H1 (cell line): Measurements from ENCODE around the gene DENND4C. TPM values are rescaled to one million over a fixed set of nuclear protein-coding genes. Genes with fewer than 3 reads are reported as not detected.

Experiments used
- CTCF ChIA-PET: fragments of 300-600 bp; sonication (Branson Sonifier 250); formaldehyde crosslinking; loops from one replicate; lab custom pipeline; 2021; ENCODE audit not compliant: partially characterized antibody; lab: Charles Lee
- POLR2A ChIA-PET: fragments of 300-600 bp; sonication (Branson Sonifier 250); formaldehyde crosslinking; loops from one replicate; lab custom pipeline; 2021; ENCODE audit warnings: inconsistent platforms; ENCODE audit not compliant: partially characterized antibody; lab: Charles Lee
- DNase-seq, 2 experiments: peaks; one replicate each; pipeline versions ENCODE4 v3.0.0 to v3.0.0-alpha.2; 2010 to 2022; ENCODE audit warnings: low spot score in 2 of 2, low read depth in 1 of 2, mixed read lengths in 1 of 2
- FAIRE-seq: peaks from 2 replicates; lab custom pipeline; 2011; peaks lifted over from hg19 to GRCh38; lab: Jason Lieb, UNC
- H2AFZ ChIP-seq: 2 replicates; pipeline ENCODE4 v1.8.1; 2012; ENCODE audit warnings: low read length, inconsistent platforms
- H2AK5ac ChIP-seq: 2 replicates; pipeline ENCODE4 v1.6.1; 2013; ENCODE audit warnings: low read depth, low read length
- H2BK120ac ChIP-seq: replicated peaks from 2 replicates; pipeline ENCODE3; 2013; ENCODE audit warnings: low read depth, low read length, inconsistent platforms
- H2BK12ac ChIP-seq: 2 replicates; pipeline ENCODE4 v1.6.1; 2013; ENCODE audit warnings: low read depth, low read length
- H2BK15ac ChIP-seq: 2 replicates; pipeline ENCODE4 v1.6.1; 2013; ENCODE audit warnings: low read length
- H2BK20ac ChIP-seq: 2 replicates; pipeline ENCODE4 v1.6.1; 2013; ENCODE audit warnings: low read length
- H2BK5ac ChIP-seq: 2 replicates; pipeline ENCODE4 v1.6.1; 2013; ENCODE audit warnings: low read depth, low read length
- H3K14ac ChIP-seq: 2 replicates; pipeline ENCODE4 v1.6.1; 2013; ENCODE audit warnings: inconsistent platforms; ENCODE audit not compliant: insufficient read length
- H3K18ac ChIP-seq: 2 replicates; pipeline ENCODE4 v1.6.1; 2013; ENCODE audit warnings: low read length; ENCODE audit errors: extremely low read depth
- H3K23ac ChIP-seq: 2 replicates; pipeline ENCODE4 v1.6.1; 2013; ENCODE audit warnings: inconsistent platforms; ENCODE audit not compliant: insufficient read length
- H3K23me2 ChIP-seq: 2 replicates; pipeline ENCODE4 v1.6.1; 2013; ENCODE audit warnings: low read depth, low read length
- H3K27ac ChIP-seq: 2 replicates; pipeline ENCODE4 v1.6.1; 2011; ENCODE audit warnings: low read depth, low read length, inconsistent platforms
- H3K27me3 ChIP-seq, 4 experiments: replicated peaks in 1 of 4; 1 replicate in 1 of 4; 2 replicates in 3 of 4; pipeline versions ENCODE4 v1.6.1 to v1.8.1; 2011 to 2013; ENCODE audit warnings: low read length in 3 of 4, mild to moderate bottlenecking in 3 of 4, inconsistent platforms in 2 of 4, mixed read lengths in 2 of 4, moderate library complexity in 1 of 4; ENCODE audit not compliant: control insufficient read depth in 3 of 4, insufficient read depth in 3 of 4; ENCODE audit errors: extremely low read depth in 1 of 4
- H3K36me3 ChIP-seq, 4 experiments: 2 replicates each; pipeline versions ENCODE4 v1.6.1 to v1.8.1; 2011 to 2013; ENCODE audit warnings: mild to moderate bottlenecking in 4 of 4, low read length in 3 of 4, moderate library complexity in 2 of 4, control low read depth in 1 of 4, inconsistent platforms in 1 of 4; ENCODE audit not compliant: insufficient read depth in 4 of 4, control insufficient read depth in 2 of 4
- H3K4ac ChIP-seq: replicated peaks from 2 replicates; pipeline ENCODE3; 2013; ENCODE audit warnings: low read length, low read depth, mixed read lengths, inconsistent platforms; ENCODE audit not compliant: insufficient read length
- H3K4me1 ChIP-seq, 4 experiments: replicated peaks in 1 of 4; 1 replicate in 1 of 4; 2 replicates in 3 of 4; pipeline versions ENCODE4 v1.6.1 to v1.8.1; 2011 to 2013; ENCODE audit warnings: low read length in 3 of 4, inconsistent platforms in 2 of 4, mixed read lengths in 1 of 4; ENCODE audit not compliant: insufficient read depth in 4 of 4, control insufficient read depth in 3 of 4
- H3K4me2 ChIP-seq, 2 experiments: 2 replicates each; pipeline versions ENCODE4 v1.6.1 to v1.8.1; 2011 to 2013; ENCODE audit warnings: low read depth in 2 of 2, low read length in 2 of 2, control low read depth in 1 of 2, inconsistent platforms in 1 of 2, mild to moderate bottlenecking in 1 of 2; ENCODE audit not compliant: insufficient read depth in 1 of 2
- H3K4me3 ChIP-seq, 4 experiments: fragments of 200-600, 300-600 bp in 1 of 4; sonication (generic), shearing (Covaris generic), sonication (Bioruptor Twin) in 1 of 4; 2 replicates each; pipeline versions ENCODE4 v1.5.1 to v1.8.1; 2011 to 2016; ENCODE audit warnings: low read length in 4 of 4, low read depth in 3 of 4, control low read depth in 2 of 4, inconsistent platforms in 2 of 4, mild to moderate bottlenecking in 2 of 4, mixed read lengths in 1 of 4, moderate library complexity in 1 of 4; ENCODE audit not compliant: insufficient read depth in 2 of 4; ENCODE audit errors: extremely low read depth in 1 of 4
- H3K56ac ChIP-seq: replicated peaks from 2 replicates; pipeline ENCODE3; 2013; ENCODE audit warnings: low read depth, mild to moderate bottlenecking, mixed read lengths, low read length, inconsistent platforms; ENCODE audit not compliant: insufficient read length
- H3K79me1 ChIP-seq: 2 replicates; pipeline ENCODE4 v1.6.1; 2013; ENCODE audit warnings: low read depth, low read length, control low read depth
- H3K79me2 ChIP-seq, 2 experiments: 2 replicates each; pipeline versions ENCODE4 v1.6.1 to v1.8.1; 2012 to 2013; ENCODE audit warnings: low read length in 2 of 2, mild to moderate bottlenecking in 2 of 2, inconsistent platforms in 1 of 2; ENCODE audit not compliant: insufficient read depth in 2 of 2, control insufficient read depth in 1 of 2
- H3K9ac ChIP-seq, 4 experiments: replicated peaks in 1 of 4; 1 replicate in 1 of 4; 2 replicates in 3 of 4; pipeline versions ENCODE4 v1.6.1 to v1.8.1; 2011 to 2013; ENCODE audit warnings: low read depth in 3 of 4, low read length in 3 of 4, control low read depth in 2 of 4, mild to moderate bottlenecking in 2 of 4, moderate library complexity in 2 of 4, inconsistent platforms in 1 of 4; ENCODE audit errors: extremely low read depth in 1 of 4
- H3K9me3 ChIP-seq, 2 experiments: 2 replicates each; pipeline versions ENCODE4 v1.6.1 to v1.8.1; 2012 to 2013; ENCODE audit warnings: mild to moderate bottlenecking in 2 of 2, moderate library complexity in 2 of 2, control low read depth in 1 of 2, inconsistent platforms in 1 of 2, low read depth in 1 of 2, low read length in 1 of 2, mixed read lengths in 1 of 2; ENCODE audit not compliant: insufficient read depth in 2 of 2
- H4K20me1 ChIP-seq, 2 experiments: replicated peaks in 1 of 2; 2 replicates each; pipeline versions ENCODE3 to v1.8.1; 2011 to 2013; ENCODE audit warnings: inconsistent platforms in 2 of 2, low read length in 2 of 2, mild to moderate bottlenecking in 1 of 2; ENCODE audit not compliant: insufficient read depth in 2 of 2, control insufficient read depth in 1 of 2
- H4K5ac ChIP-seq: 2 replicates; pipeline ENCODE4 v1.6.1; 2013; ENCODE audit warnings: low read length, low read depth, mixed read lengths, inconsistent platforms; ENCODE audit not compliant: insufficient read length
- H4K8ac ChIP-seq: 2 replicates; pipeline ENCODE4 v1.8.0; 2013; ENCODE audit warnings: mild to moderate bottlenecking, moderate library complexity, low read length, inconsistent platforms; ENCODE audit not compliant: insufficient read depth; ENCODE audit errors: extremely low read depth
- H4K91ac ChIP-seq: replicated peaks from 2 replicates; pipeline ENCODE3; 2013; ENCODE audit warnings: low read length, mixed read lengths, inconsistent platforms; ENCODE audit not compliant: insufficient read length
- BACH1 ChIP-seq: IDR thresholded peaks from 2 replicates; pipeline ENCODE4 v1.6.1; 2012; ENCODE audit warnings: low read length, improper control_type of control experiment
- CREB1 ChIP-seq: IDR thresholded peaks from 2 replicates; pipeline ENCODE4 v1.6.1; 2012; ENCODE audit warnings: inconsistent platforms
- EP300 ChIP-seq, 2 experiments: IDR thresholded peaks; 1 replicate in 1 of 2; 2 replicates in 1 of 2; pipeline ENCODE4 v1.6.1; 2011 to 2012; ENCODE audit warnings: low read depth in 2 of 2, low read length in 2 of 2, mild to moderate bottlenecking in 2 of 2, borderline replicate concordance in 1 of 2, inconsistent platforms in 1 of 2, moderate library complexity in 1 of 2
- HDAC2 ChIP-seq, 2 experiments: fragments of 300-600 bp in 1 of 2; sonication (generic) in 1 of 2; IDR thresholded peaks; 2 replicates each; pipeline ENCODE4 v1.6.1; 2011 to 2012; ENCODE audit warnings: low read depth in 2 of 2, low read length in 2 of 2, mild to moderate bottlenecking in 2 of 2, moderate library complexity in 2 of 2, borderline replicate concordance in 1 of 2, inconsistent platforms in 1 of 2
- KDM1A ChIP-seq: fragments of 200-600, 300-600 bp; sonication (generic); IDR thresholded peaks from 2 replicates; pipeline ENCODE4 v1.7.1; 2016; ENCODE audit warnings: mild to moderate bottlenecking, low read length, borderline replicate concordance
- NRF1 ChIP-seq: IDR thresholded peaks from 2 replicates; pipeline ENCODE4 v1.6.1; 2011; ENCODE audit warnings: mild to moderate bottlenecking, low read depth, low read length, improper control_type of control experiment
- RAD21 ChIP-seq, 2 experiments: IDR thresholded peaks in 1 of 2; conservative IDR thresholded peaks in 1 of 2; 2 replicates each; pipeline ENCODE4 v1.6.1; 2011; ENCODE audit warnings: low read depth in 2 of 2, low read length in 2 of 2, improper control_type of control experiment in 1 of 2, inconsistent platforms in 1 of 2, mild to moderate bottlenecking in 1 of 2, moderate library complexity in 1 of 2
- SUZ12 ChIP-seq: fragments of 200-600 bp; sonication (generic); IDR thresholded peaks from 2 replicates; pipeline ENCODE4 v1.6.1; 2012; ENCODE audit warnings: mild to moderate bottlenecking, inconsistent platforms, low read length, moderate library complexity, mixed read lengths
- TAF1 ChIP-seq: IDR thresholded peaks from 2 replicates; pipeline ENCODE4 v1.6.1; 2011; ENCODE audit warnings: mild to moderate bottlenecking, low read depth, low read length
- TCF12 ChIP-seq: IDR thresholded peaks from 2 replicates; pipeline ENCODE4 v1.6.1; 2011; ENCODE audit warnings: low read depth, mild to moderate bottlenecking, low read length
- YY1 ChIP-seq: IDR thresholded peaks from 2 replicates; pipeline ENCODE4 v1.6.1; 2011; ENCODE audit warnings: low read depth, mild to moderate bottlenecking, low read length
- WGBS, 2 experiments: shearing (Covaris generic) in 1 of 2; methylation state at CpG; one replicate each; pipeline versions ENCODE4 v1.1.6 to v1.1.7; 2013 to 2015; ENCODE audit warnings: low lambda C conversion rate in 2 of 2, mixed read lengths in 2 of 2, inconsistent platforms in 1 of 2, low coverage in 1 of 2, missing lambda C conversion rate in 1 of 2; ENCODE audit not compliant: insufficient replicate concordance in 2 of 2, insufficient coverage in 1 of 2, insufficient read length in 1 of 2; ENCODE audit errors: extremely low coverage in 1 of 2, missing lambda C conversion rate in 1 of 2; 5-methylcytosine and 5-hydroxymethylcytosine counted together
- polyA plus RNA-seq, 7 experiments: library from polyadenylated mRNA; depleted of rRNA in 3 of 7; stranded (reverse) in 5 of 7; unstranded in 2 of 7; fragments of >200 nt in 5 of 7; fragments of 200-250 nt in 2 of 7; gene quantifications; 1 replicate in 5 of 7; 2 replicates in 1 of 7; 4 replicates in 1 of 7; pipeline versions ENCODE4 v1.2.1 to v1.2.3, GENCODE V29; 2011 to 2013; ENCODE audit warnings: missing spikeins in 2 of 7, mixed read lengths in 2 of 7
- total RNA-seq: library from RNA; stranded (reverse); fragmentation: NEBNext Ultra II Directional; extraction: Animal tissue kit (Norgen Biotek cat#: 25700); gene quantifications from 2 replicates; pipeline ENCODE4 v1.2.1, GENCODE V29; 2021
- TF ChIP-seq, protein P1 (sequence below): IDR thresholded peaks from 2 replicates; pipeline ENCODE4 v1.6.1; 2011; ENCODE audit warnings: low read length, improper control_type of control experiment

Gene DENND4C
- total and polyA plus RNA-seq, 2 of the 8 experiments (the other 6 are each of a cell fraction or from before 2014, with no cell fraction given) = 6.9 to 18.9 TPM

DNA sequence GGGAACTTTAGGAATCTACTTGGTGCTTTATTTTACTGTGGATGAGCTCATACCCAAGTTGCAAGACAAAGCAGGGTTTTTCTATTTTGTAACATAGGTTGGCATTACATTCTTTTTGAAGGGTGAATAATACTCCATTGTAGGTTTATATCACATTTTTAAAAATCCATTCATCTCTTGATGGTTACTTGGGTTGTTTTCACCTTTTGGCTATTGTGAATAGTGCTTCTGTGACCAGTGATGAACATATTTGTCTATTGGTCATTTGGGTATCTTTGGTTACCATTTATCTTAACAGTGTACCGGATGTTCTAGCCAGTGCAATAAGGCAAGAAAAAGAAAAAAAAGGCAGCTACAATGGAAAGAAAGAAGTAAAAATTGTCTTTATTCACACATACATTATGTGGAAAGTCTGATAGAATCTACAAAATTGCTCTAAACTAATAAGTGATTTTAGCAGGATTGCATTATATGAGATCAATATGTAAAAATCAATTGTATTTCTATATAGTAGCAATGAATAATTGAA lies 40.0 kb downstream of the DENND4C start:
- Histone ChIP-seq H3K79me2 (peaks cover 0 to 68% of the 10 kb centered on the region in 2 experiments; a peak in 2 of 4 replicates), H3K56ac (no peak overlapping the region), H3K23ac (no peak overlapping the region), H2AK5ac (no peak overlapping the region), H2BK5ac (no peak overlapping the region), H3K9me3 (peaks cover 0 to 9% of the 10 kb centered on the region in 2 experiments; a peak in 1 of 4 replicates), H3K23me2 (no peaks in the 10 kb centered on the region), H4K20me1 (peaks cover 0 to 3% of the 10 kb centered on the region in 2 experiments), H3K4me1 (no peaks in the 10 kb centered on the region), H3K4me3 (no peak overlapping the region), H2BK120ac (no peak overlapping the region), H2BK15ac (no peak overlapping the region), H4K8ac (no peak overlapping the region), H3K27me3 (no peaks in the 10 kb centered on the region), H3K9ac (no peak overlapping the region), H3K27ac (no peak overlapping the region), H3K4ac (no peak overlapping the region), H2AFZ (no peak overlapping the region), H2BK20ac (no peak overlapping the region), H3K4me2 (no peak overlapping the region), H3K14ac (no peak overlapping the region), H4K5ac (no peak overlapping the region), H3K18ac (no peak overlapping the region), H3K36me3 (peaks cover 0 to 4% (median 2%) of the 10 kb centered on the region in 4 experiments; a peak in 2 of 8 replicates), H4K91ac (no peak overlapping the region), H2BK12ac (no peak overlapping the region), H3K79me1 (peaks cover 4% of the 10 kb centered on the region)
- CTCF ChIA-PET = interaction anchor here (0.5 to 0.6 kb wide), 3 partner anchors 48 to 247 kb away, joined by 3 read pairs; no protein-coding TSS in a partner anchor
- FAIRE-seq = no peak
- no peak for DNase-seq
- POLR2A ChIA-PET = interaction anchor here (1.2 kb wide), 1 partner anchor 109 kb away, joined by 4 read pairs; the partner anchor contains the start of gene RPS6
- WGBS, 2 experiments = 96% methylated on average over 1 of the region's 1 CpG; no CpG with 5 or more reads in 1 of the 2 experiments
- TF ChIP-seq RAD21 (IDR thresholded peaks at IDR 0.05 in 1 of 2, conservative IDR thresholded peaks at IDR 0.05 in 1 of 2; ENCODE audit: low read depth in 2 of 2, low read length in 2 of 2) (no peak), KDM1A (peak; percentile 85), YY1 (no peak), NRF1 (no peak), HDAC2 (IDR thresholded peaks at IDR 0.05; ENCODE audit: borderline replicate concordance in 1 of 2, low read depth in 2 of 2, low read length in 2 of 2) (peak in 1 of 2 experiments; percentile 52; a peak in 1 of 4 replicates), EP300 (IDR thresholded peaks at IDR 0.05; ENCODE audit: borderline replicate concordance in 1 of 2, low read depth in 2 of 2, low read length in 2 of 2) (no peak), TCF12 (no peak), SUZ12 (no peak), CREB1 (no peak), TAF1 (no peak), BACH1 (no peak)
- TF ChIP-seq, protein P1, sequence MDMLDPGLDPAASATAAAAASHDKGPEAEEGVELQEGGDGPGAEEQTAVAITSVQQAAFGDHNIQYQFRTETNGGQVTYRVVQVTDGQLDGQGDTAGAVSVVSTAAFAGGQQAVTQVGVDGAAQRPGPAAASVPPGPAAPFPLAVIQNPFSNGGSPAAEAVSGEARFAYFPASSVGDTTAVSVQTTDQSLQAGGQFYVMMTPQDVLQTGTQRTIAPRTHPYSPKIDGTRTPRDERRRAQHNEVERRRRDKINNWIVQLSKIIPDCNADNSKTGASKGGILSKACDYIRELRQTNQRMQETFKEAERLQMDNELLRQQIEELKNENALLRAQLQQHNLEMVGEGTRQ = no peak
